Ishikawa (cell line): ENCODE measurements around the gene RASGRP2.
A peak's percentile ranks its signal among the peaks of the same experiment; 100 is the strongest.

Experiments used
- CEBPB ChIP-seq: IDR thresholded peaks from 2 replicates; pipeline ENCODE4 v1.6.1; 2012
- CREB1 ChIP-seq: IDR thresholded peaks from 2 replicates; pipeline ENCODE4 v1.6.1; 2012; ENCODE audit warnings: low read depth
- EGR1 ChIP-seq: IDR thresholded peaks from 2 replicates; pipeline ENCODE4 v1.6.1; 2012
- EP300 ChIP-seq: IDR thresholded peaks from 2 replicates; pipeline ENCODE4 v1.6.1; 2012; ENCODE audit warnings: borderline replicate concordance
- FOXM1 ChIP-seq: IDR thresholded peaks from 2 replicates; pipeline ENCODE4 v1.6.1; 2012; ENCODE audit warnings: low read depth, borderline replicate concordance
- MAX ChIP-seq: IDR thresholded peaks from 2 replicates; pipeline ENCODE4 v1.6.1; 2012
- NFIC ChIP-seq: IDR thresholded peaks from 2 replicates; pipeline ENCODE4 v1.6.1; 2012
- RAD21 ChIP-seq: IDR thresholded peaks from 2 replicates; pipeline ENCODE4 v1.6.1; 2012; ENCODE audit warnings: low read depth
- REST ChIP-seq: IDR thresholded peaks from 2 replicates; pipeline ENCODE4 v1.6.1; 2012; ENCODE audit warnings: low read depth, mild to moderate bottlenecking
- TAF1 ChIP-seq: IDR thresholded peaks from 2 replicates; pipeline ENCODE4 v1.6.1; 2012; ENCODE audit warnings: low read depth, mild to moderate bottlenecking
- TCF12 ChIP-seq: IDR thresholded peaks from 2 replicates; pipeline ENCODE4 v1.6.1; 2012; ENCODE audit warnings: low read depth
- TEAD4 ChIP-seq: IDR thresholded peaks from 2 replicates; pipeline ENCODE4 v1.6.1; 2012
- USF1 ChIP-seq: IDR thresholded peaks from 2 replicates; pipeline ENCODE4 v1.6.1; 2012
- YY1 ChIP-seq: IDR thresholded peaks from 2 replicates; pipeline ENCODE4 v1.6.1; 2012; ENCODE audit warnings: low read depth
- ZBTB7A ChIP-seq: IDR thresholded peaks from 2 replicates; pipeline ENCODE4 v1.6.1; 2012; ENCODE audit warnings: low read depth

The RASGRP2 gene

GRCh38 chr11:64714666-64715065 lies 29.3 kb downstream of the RASGRP2 start:
- no peak for TF ChIP-seq TEAD4
- TF ChIP-seq FOXM1, result no peak
- no peak for TF ChIP-seq EP300

- TF ChIP-seq TEAD4 (no peak), TCF12 (no peak), REST (peak; percentile 61)
These were observed 30.1 kb downstream of the RASGRP2 start for GRCh38 chr11:64713781-64714363.

GRCh38 chr11:64713016-64713707 lies 30.8 kb downstream of the RASGRP2 start:
- TF ChIP-seq MAX, result peak; percentile 73
- TF ChIP-seq EP300, result no peak
- TF ChIP-seq FOXM1, result no peak
- 0 out of 2 replicates have a peak, but pooled peaks have one; percentile 6 for TF ChIP-seq ZBTB7A

GRCh38 chr11:64712430-64713015 lies 31.4 kb downstream of the RASGRP2 start:
- TF ChIP-seq EP300 (no peak), ZBTB7A (0 out of 2 replicates have a peak, but pooled peaks have one; percentile 22)

GRCh38 chr11:64711956-64712362 lies 32.0 kb downstream of the RASGRP2 start:
- no peak for TF ChIP-seq TEAD4
- TF ChIP-seq RAD21, result no peak
- TF ChIP-seq FOXM1, result no peak
- TF ChIP-seq REST, result no peak
- no peak for TF ChIP-seq TCF12
- no peak for TF ChIP-seq YY1
- TF ChIP-seq MAX, result no peak

- TF ChIP-seq EGR1 (no peak), CEBPB (no peak), ZBTB7A (no peak), USF1 (no peak), RAD21 (no peak)
These were observed 32.6 kb downstream of the RASGRP2 start for GRCh38 chr11:64711138-64711955.

GRCh38 chr11:64710418-64711137 lies 33.4 kb downstream of the RASGRP2 start:
- TF ChIP-seq NFIC (no peak), TCF12 (no peak), ZBTB7A (no peak), YY1 (no peak), RAD21 (no peak), TEAD4 (no peak), FOXM1 (no peak), EP300 (no peak), USF1 (no peak), REST (no peak), TAF1 (no peak), EGR1 (no peak), MAX (no peak), CEBPB (no peak), CREB1 (no peak)
